ENCODE measurements around the gene MAL. TPM values are rescaled to one million over a fixed set of nuclear protein-coding genes. Genes with fewer than 3 reads are reported as not detected.

Gene MAL
- total and polyA plus RNA-seq, 2 experiments from 2014 or later: 0.24 to 0.31 TPM

GRCh38 chr2:95016616-95017015 lies 8.9 kb upstream of the MAL start:
- DNase-seq (ENCODE audit: low spot score): no peak
- no peak overlapping the region for H3K4me3 Mint-ChIP-seq
- peaks cover 15% of the 10 kb centered on the region for H3K27me3 Mint-ChIP-seq (ENCODE audit: insufficient read depth, low read depth, poor library complexity)
- H3K36me3 Mint-ChIP-seq (ENCODE audit: low read depth): no peaks in the 10 kb centered on the region
- H3K9me3 Mint-ChIP-seq: no peaks in the 10 kb centered on the region
- Histone ChIP-seq H3K4me2 (no peak overlapping the region), H3K27me3 (ENCODE audit: insufficient read depth) (no peaks in the 10 kb centered on the region), H2AFZ (no peak overlapping the region), H4K20me1 (replicated peaks; ENCODE audit: insufficient read depth) (no peaks in the 10 kb centered on the region), H3K36me3 (ENCODE audit: insufficient read depth) (no peaks in the 10 kb centered on the region), H3K27ac (ENCODE audit: low read depth) (no peak overlapping the region), H3F3A (replicated peaks; ENCODE audit: low read depth) (no peaks in the 10 kb centered on the region), H3K79me2 (replicated peaks; ENCODE audit: insufficient read depth) (no peaks in the 10 kb centered on the region), H3K4me1 (ENCODE audit: insufficient read depth) (peaks cover 14% of the 10 kb centered on the region), H3K4me3 (no peak overlapping the region), H3K9me2 (ENCODE audit: insufficient read depth) (no peaks in the 10 kb centered on the region)
- H3K27ac Mint-ChIP-seq: no peak overlapping the region
- no peak for ATAC-seq
- TF ChIP-seq CREB1 (CRISPR knock-in tag; IDR thresholded peaks at IDR 0.05; ENCODE audit: low read depth): no peak
- TF ChIP-seq ZNF462 (CRISPR knock-in tag; IDR thresholded peaks at IDR 0.05): no peak
- H3K4me1 Mint-ChIP-seq: peaks cover 28% of the 10 kb centered on the region

GRCh38 chr2:95017071-95017501 lies 8.4 kb upstream of the MAL start:
- Mint-ChIP-seq H3K9me3 (no peaks in the 10 kb centered on the region), H3K27me3 (ENCODE audit: insufficient read depth, low read depth, poor library complexity) (peaks cover 17% of the 10 kb centered on the region), H3K36me3 (ENCODE audit: low read depth) (no peaks in the 10 kb centered on the region), H3K27ac (no peak overlapping the region), H3K4me3 (no peak overlapping the region), H3K4me1 (peaks cover 28% of the 10 kb centered on the region)
- H3K9me2 ChIP-seq (ENCODE audit: insufficient read depth): no peaks in the 10 kb centered on the region
- H3K4me2 ChIP-seq: no peak overlapping the region
- no peak overlapping the region for H3K4me3 ChIP-seq
- 0 out of 2 replicates have a peak, but pooled peaks cover 5% of the 10 kb centered on the region for H3K27me3 ChIP-seq (ENCODE audit: insufficient read depth)
- peaks cover 14% of the 10 kb centered on the region for H3K4me1 ChIP-seq (ENCODE audit: insufficient read depth)
- DNase-seq (ENCODE audit: low spot score) (no peak), ATAC-seq (no peak)
- no peaks in the 10 kb centered on the region for H4K20me1 ChIP-seq (replicated peaks; ENCODE audit: insufficient read depth)
- H3F3A ChIP-seq (replicated peaks; ENCODE audit: low read depth): no peaks in the 10 kb centered on the region
- no peak for TF ChIP-seq ZNF114 (CRISPR knock-in tag; IDR thresholded peaks at IDR 0.05)
- TF ChIP-seq STAT1 (IDR thresholded peaks at IDR 0.05; ENCODE audit: unreplicated experiment): no peak
- TF ChIP-seq ETS1 (IDR thresholded peaks at IDR 0.05): no peak
- no peak for TF ChIP-seq JUNB (IDR thresholded peaks at IDR 0.05; ENCODE audit: unreplicated experiment)
- no peaks in the 10 kb centered on the region for H3K79me2 ChIP-seq (replicated peaks; ENCODE audit: insufficient read depth)
- H2AFZ ChIP-seq: no peak overlapping the region
- H3K27ac ChIP-seq (ENCODE audit: low read depth): no peak overlapping the region
- no peaks in the 10 kb centered on the region for H3K36me3 ChIP-seq (ENCODE audit: insufficient read depth)
